ENCODE measurements around the gene PPP2R5D.

Gene PPP2R5D

DNA sequence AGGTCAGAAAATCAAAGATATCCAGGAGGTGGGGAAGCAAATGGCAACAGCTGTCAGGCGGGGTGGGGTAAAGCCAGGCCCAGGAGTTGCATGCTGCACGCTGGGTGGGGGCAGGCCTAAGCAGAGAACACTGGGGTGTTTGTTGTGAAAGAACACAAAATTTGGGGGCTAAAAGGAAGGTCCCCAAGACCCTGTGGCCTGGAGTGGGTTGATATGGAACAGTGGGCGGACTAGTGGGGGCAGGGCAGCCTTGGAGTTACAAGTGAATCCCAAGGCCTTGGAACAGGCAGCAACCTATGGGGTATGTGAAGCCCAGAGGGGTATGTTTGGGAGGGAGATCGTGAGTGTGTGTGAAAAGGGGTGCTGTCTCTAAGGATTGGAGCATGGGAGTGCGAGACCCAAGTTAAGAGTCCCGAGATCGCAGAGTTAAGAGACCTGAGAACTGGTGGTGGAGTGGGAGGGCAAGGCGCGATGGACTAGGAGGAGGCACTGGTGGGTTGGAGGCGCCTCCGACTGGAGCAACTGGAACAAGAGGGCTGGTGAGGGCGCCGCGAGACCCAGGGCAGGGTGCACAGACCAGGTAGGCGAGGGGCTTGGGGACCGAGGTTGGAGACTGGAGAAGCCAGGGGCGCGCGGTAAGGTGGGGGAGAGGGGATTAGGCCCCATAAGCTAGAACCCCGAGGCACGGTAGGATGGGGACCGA lies 68.6 kb downstream of the PPP2R5D start:
- in situ Hi-C loops (cut with MboI; ENCODE audit: low pct_unique_long_range_greater_than_20kb, low sequenced_read_pairs, unreplicated experiment): no loop called here
- DNase-seq (ENCODE audit: low spot score): peak; percentile 42
- TF ChIP-seq, protein P1, sequence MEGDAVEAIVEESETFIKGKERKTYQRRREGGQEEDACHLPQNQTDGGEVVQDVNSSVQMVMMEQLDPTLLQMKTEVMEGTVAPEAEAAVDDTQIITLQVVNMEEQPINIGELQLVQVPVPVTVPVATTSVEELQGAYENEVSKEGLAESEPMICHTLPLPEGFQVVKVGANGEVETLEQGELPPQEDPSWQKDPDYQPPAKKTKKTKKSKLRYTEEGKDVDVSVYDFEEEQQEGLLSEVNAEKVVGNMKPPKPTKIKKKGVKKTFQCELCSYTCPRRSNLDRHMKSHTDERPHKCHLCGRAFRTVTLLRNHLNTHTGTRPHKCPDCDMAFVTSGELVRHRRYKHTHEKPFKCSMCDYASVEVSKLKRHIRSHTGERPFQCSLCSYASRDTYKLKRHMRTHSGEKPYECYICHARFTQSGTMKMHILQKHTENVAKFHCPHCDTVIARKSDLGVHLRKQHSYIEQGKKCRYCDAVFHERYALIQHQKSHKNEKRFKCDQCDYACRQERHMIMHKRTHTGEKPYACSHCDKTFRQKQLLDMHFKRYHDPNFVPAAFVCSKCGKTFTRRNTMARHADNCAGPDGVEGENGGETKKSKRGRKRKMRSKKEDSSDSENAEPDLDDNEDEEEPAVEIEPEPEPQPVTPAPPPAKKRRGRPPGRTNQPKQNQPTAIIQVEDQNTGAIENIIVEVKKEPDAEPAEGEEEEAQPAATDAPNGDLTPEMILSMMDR (IDR thresholded peaks at IDR 0.05; ENCODE audit: extremely low read depth, insufficient read depth, missing control alignments): no peak

DNA sequence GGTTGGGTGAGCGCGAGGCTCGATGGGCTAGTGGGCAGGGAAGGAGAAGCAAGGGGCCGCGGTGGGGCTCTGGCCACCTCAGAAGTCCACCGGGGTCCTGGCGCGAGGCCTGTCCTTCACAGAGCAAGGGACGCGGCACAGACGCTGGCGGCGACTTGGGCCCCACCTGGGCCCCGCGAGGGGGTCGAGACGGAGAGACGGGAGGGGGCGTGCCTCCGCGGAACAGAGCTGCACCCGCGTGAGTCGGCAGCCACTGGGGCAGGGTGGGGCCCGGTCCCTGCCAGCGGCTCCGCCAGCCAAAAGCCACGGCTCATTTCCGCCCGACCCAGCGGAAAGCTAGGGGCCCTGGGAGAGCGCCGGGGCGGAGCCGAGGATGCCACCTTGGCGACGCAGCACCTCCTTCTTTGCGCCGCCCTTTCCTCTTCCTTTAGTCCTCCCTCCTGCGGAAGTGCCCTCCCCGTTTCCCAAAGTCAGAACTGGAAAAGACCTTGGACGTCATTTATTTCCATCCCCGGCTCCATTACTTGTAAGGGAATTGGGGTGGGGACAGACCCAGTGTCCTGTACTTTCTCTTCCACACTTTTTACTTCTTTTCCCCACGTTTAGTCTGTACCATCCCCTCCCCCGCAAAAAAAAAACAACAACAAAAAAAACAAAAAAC lies 69.3 kb downstream of the PPP2R5D start, which contains the start of gene CUL7:
Gene CUL7, minus strand, starts transcription at position 307 of the 661 bp plus-strand sequence. CDS start 1,063 bp downstream, outside the sequence.
- in situ Hi-C loops (cut with MboI; ENCODE audit: low pct_unique_long_range_greater_than_20kb, low sequenced_read_pairs, unreplicated experiment): no loop called here
- TF ChIP-seq, protein P1 (IDR thresholded peaks at IDR 0.05; ENCODE audit: extremely low read depth, insufficient read depth, missing control alignments): no peak

DNA sequence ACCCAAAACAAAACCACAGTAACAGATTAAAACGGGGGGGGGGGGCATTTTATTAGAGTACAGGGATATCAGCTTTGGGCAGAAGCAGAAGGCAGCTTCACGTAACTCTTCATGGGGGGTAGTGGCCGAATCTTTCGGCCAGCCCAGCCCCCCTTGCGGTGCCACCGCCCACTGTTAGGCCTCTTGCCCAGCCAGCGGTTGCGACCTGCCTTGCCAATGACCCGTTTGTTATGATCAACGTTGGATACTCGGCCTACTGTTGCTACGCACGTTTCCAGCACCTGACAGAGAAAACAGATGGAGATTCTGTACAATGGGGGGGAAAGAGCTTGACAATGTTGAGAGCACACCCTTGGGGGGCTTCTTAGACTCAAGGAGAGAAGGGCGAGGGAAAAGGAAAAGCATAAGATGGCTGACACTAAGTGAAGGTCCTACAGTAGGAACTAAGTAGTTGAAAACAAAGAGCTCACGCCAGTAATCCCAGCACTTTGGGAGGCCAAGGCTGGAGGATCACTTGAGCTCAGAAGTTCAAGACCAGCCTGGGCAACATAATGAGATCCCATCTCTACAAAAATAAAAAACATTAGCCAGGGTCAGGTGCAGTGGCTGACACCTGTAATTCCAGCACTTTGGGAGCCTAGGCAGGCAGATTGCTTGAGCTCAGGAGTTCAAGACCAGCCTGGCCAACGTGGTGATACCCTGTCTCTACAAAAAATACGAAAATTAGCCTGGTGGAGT lies 70.0 kb downstream of the PPP2R5D start:
- TF ChIP-seq, protein P1 (IDR thresholded peaks at IDR 0.05; ENCODE audit: extremely low read depth, insufficient read depth, missing control alignments): no peak
- in situ Hi-C loops (cut with MboI; ENCODE audit: low pct_unique_long_range_greater_than_20kb, low sequenced_read_pairs, unreplicated experiment): no loop called here
- no peak for DNase-seq (ENCODE audit: low spot score)

More for the DNA sequence above, 69.3 kb downstream of the PPP2R5D start, which contains the start of gene CUL7:
- peak; percentile 97 for DNase-seq (ENCODE audit: low spot score)

DNA sequence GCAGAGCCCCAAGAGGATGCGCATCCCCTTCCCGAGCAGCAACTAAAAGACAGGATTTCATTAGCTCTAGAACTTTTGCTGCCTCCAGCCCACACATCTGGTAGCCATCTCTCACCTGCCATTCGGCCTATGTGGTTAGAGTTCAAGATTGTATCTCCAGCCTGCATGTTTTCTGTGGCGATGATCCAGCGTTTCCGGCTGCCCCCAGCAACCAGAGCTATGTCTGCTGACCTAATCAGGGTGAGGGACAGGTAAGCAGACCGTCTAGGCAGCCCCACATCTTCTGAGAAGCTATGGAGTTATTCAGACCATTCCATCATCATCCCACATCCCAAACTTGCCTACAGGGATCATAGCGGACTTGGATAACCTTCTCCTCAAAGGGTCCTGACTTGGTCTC lies 71.6 kb downstream of the PPP2R5D start:
- in situ Hi-C loops (cut with MboI; ENCODE audit: low pct_unique_long_range_greater_than_20kb, low sequenced_read_pairs, unreplicated experiment): no loop called here
- TF ChIP-seq, protein P1 (IDR thresholded peaks at IDR 0.05; ENCODE audit: extremely low read depth, insufficient read depth, missing control alignments): no peak
- DNase-seq (ENCODE audit: low spot score): no peak

DNA sequence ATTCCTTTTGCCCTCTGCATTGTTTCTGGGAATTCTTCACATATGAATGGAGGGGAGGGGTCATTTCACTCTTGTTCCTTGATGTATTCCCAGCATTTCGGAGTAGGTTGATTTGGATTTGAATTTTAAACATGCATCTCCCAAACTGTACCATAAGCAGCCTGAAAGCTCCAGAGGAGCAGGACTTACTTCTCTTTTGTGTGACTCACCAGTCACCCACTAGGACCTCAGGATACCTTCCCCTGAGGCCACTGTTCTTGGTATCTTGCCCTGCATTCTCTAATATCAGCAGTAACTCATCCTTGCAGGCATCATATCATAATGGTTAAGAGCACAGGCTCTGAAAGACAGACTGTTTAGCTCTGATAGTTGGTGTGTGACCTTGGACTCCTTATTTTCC lies 74.2 kb downstream of the PPP2R5D start:
- TF ChIP-seq, protein P1 (IDR thresholded peaks at IDR 0.05; ENCODE audit: extremely low read depth, insufficient read depth, missing control alignments): no peak
- DNase-seq (ENCODE audit: low spot score): no peak
- in situ Hi-C loops (cut with MboI; ENCODE audit: low pct_unique_long_range_greater_than_20kb, low sequenced_read_pairs, unreplicated experiment): no loop called here

DNA sequence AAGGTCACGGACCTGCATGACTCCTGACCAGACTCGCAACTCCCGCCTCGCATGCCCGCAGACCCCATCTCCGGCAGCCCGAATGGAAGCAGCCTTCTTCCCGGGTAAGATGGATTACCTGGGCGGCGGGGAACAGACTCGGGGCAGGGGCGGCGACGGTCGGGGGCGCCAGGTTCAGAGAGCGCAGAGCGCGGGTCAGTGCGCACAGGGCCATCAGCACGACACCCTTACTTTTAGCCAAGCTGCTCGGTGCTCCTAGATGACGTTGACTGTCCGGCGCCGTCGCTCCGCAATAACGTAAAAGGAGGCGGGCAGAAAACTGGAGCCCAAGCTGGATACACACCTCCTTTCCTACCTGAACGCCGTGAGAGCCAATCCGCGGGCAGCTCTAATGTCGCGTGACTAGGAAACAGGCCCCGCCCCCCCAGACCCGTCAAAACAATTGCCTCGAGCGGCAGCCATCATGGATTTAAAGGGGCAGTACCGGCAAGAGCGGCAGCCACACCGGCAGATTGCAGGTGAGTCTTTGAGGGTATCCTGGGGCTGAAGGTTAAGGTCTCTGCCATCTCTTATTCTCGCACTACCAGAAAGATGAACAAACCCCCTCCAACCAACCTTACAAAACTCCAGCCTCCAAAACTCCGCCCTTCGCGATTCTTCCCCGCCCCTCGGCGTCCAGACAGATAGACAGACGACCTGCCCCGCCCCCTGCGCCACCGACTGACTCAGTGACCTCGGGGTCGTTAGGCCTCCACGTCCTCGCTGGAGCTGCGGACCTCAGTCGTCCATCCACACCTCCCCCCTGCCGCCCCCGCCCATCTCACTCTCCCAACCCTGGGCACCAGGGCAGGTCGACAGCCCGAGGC lies 75.0 kb downstream of the PPP2R5D start, which contains the start of the genes KLC4 and MRPL2:
Gene KLC4, plus strand, starts transcription at position 464 of the 866 bp plus-strand sequence. CDS start 1,705 bp downstream, outside the sequence.
Gene MRPL2, minus strand, starts transcription at position 267 of the 866 bp plus-strand sequence. Its CDS starts 53 bp downstream, at position 214.
- TF ChIP-seq, protein P1 (IDR thresholded peaks at IDR 0.05; ENCODE audit: extremely low read depth, insufficient read depth, missing control alignments): no peak
- in situ Hi-C loops (cut with MboI; ENCODE audit: low pct_unique_long_range_greater_than_20kb, low sequenced_read_pairs, unreplicated experiment): no loop called here

More for the DNA sequence above, 75.0 kb downstream of the PPP2R5D start, which contains the start of the genes KLC4 and MRPL2:
- DNase-seq (ENCODE audit: low spot score): peak; percentile 99

All from GM13977 (cell line).